IMR-90 (cell line): ENCODE data around the gene CHSY3. TPM values are rescaled to one million over a fixed set of nuclear protein-coding genes. Genes with fewer than 3 reads are reported as not detected.

Experiments
- ATAC-seq: fragments of 200-7000 bp; cut with Tn5 transposase; 2 replicates; pipeline ENCODE4 v1.9.1; 2020; ENCODE audit warnings: low read depth, mild to moderate bottlenecking, moderate library complexity
- BruUV-seq: library from RNA; stranded (reverse); fragments of 400-500 nt; replicated peaks from 2 replicates; lab custom pipeline; 2021; lab: Mats Ljungman, UMichigan
- CTCF ChIA-PET: fragments of 300-600 bp; formaldehyde crosslinking; extraction: SDS; loops from one replicate; lab custom pipeline; 2021; ENCODE audit warnings: antibody characterized with exemption; lab: Yijun Ruan, JAX
- POLR2A ChIA-PET: fragments of 300-600 bp; sonication (Branson Sonifier 250); formaldehyde crosslinking; loops from one replicate; lab custom pipeline; 2022; ENCODE audit warnings: antibody characterized with exemption; ENCODE audit not compliant: unreplicated experiment; lab: Charles Lee
- DNase-seq: peaks from one replicate; pipeline ENCODE4 v3.0.0; 2013
- H2AFZ ChIP-seq: replicated peaks from 2 replicates; pipeline ENCODE3; 2013; ENCODE audit warnings: low read length, mild to moderate bottlenecking; ENCODE audit not compliant: poor library complexity
- H2AK5ac ChIP-seq: 2 replicates; pipeline ENCODE4 v1.6.1; 2013; ENCODE audit warnings: low read depth, low read length, inconsistent platforms
- H2AK9ac ChIP-seq: replicated peaks from 2 replicates; pipeline ENCODE3; 2013; ENCODE audit warnings: mild to moderate bottlenecking, low read depth, low read length, moderate library complexity; ENCODE audit not compliant: poor library complexity
- H2BK120ac ChIP-seq: 2 replicates; pipeline ENCODE4 v1.6.1; 2013; ENCODE audit warnings: low read depth, low read length, inconsistent platforms
- H2BK15ac ChIP-seq: 3 replicates; pipeline ENCODE4 v1.6.1; 2013; ENCODE audit warnings: low read depth, low read length, inconsistent platforms
- H2BK20ac ChIP-seq: 2 replicates; pipeline ENCODE4 v1.6.1; 2013; ENCODE audit warnings: low read depth, mild to moderate bottlenecking, inconsistent platforms, low read length, moderate library complexity
- H2BK5ac ChIP-seq: 2 replicates; pipeline ENCODE4 v1.6.1; 2013; ENCODE audit warnings: mild to moderate bottlenecking, low read depth, low read length, inconsistent platforms; ENCODE audit not compliant: poor library complexity, severe bottlenecking
- H3K14ac ChIP-seq: replicated peaks from 2 replicates; pipeline ENCODE4 v1.6.1; 2013; ENCODE audit warnings: low read depth, low read length, inconsistent platforms
- H3K18ac ChIP-seq: 2 replicates; pipeline ENCODE4 v1.6.1; 2013; ENCODE audit warnings: low read depth, low read length, control low read depth
- H3K23ac ChIP-seq: 2 replicates; pipeline ENCODE4 v1.6.1; 2013; ENCODE audit warnings: low read depth, low read length, inconsistent platforms
- H3K27ac ChIP-seq: 2 replicates; pipeline ENCODE4 v1.5.1; 2013; ENCODE audit warnings: mild to moderate bottlenecking, control low read depth, low read length; ENCODE audit not compliant: insufficient read depth
- H3K27me3 ChIP-seq: 2 replicates; pipeline ENCODE4 v1.6.1; 2013; ENCODE audit warnings: low read length; ENCODE audit not compliant: control insufficient read depth, insufficient read depth
- H3K36me3 ChIP-seq: 2 replicates; pipeline ENCODE4 v1.6.1; 2013; ENCODE audit warnings: low read length, mixed read lengths; ENCODE audit not compliant: control insufficient read depth, insufficient read depth
- H3K4ac ChIP-seq: 2 replicates; pipeline ENCODE4 v1.6.1; 2013; ENCODE audit warnings: low read depth, low read length, inconsistent platforms
- H3K4me1 ChIP-seq: 2 replicates; pipeline ENCODE4 v1.6.1; 2013; ENCODE audit warnings: low read length, mixed read lengths; ENCODE audit not compliant: control insufficient read depth, insufficient read depth
- H3K4me2 ChIP-seq: 2 replicates; pipeline ENCODE4 v1.6.1; 2013; ENCODE audit warnings: low read depth, mild to moderate bottlenecking, control low read depth, low read length, moderate library complexity
- H3K4me3 ChIP-seq: 2 replicates; pipeline ENCODE4 v1.5.1; 2013; ENCODE audit warnings: low read depth, mild to moderate bottlenecking, control low read depth, low read length, moderate library complexity; ENCODE audit not compliant: insufficient read depth
- H3K56ac ChIP-seq: 2 replicates; pipeline ENCODE4 v1.6.1; 2013; ENCODE audit warnings: low read length, inconsistent platforms; ENCODE audit not compliant: insufficient read depth; ENCODE audit errors: extremely low read depth
- H3K79me1 ChIP-seq, 2 experiments: 2 replicates each; pipeline ENCODE4 v1.6.1; 2013; ENCODE audit warnings: low read length in 2 of 2, inconsistent platforms in 1 of 2, low read depth in 1 of 2
- H3K9ac ChIP-seq: 2 replicates; pipeline ENCODE4 v1.6.1; 2013; ENCODE audit warnings: low read depth, low read length, control low read depth
- H3K9me1 ChIP-seq: 2 replicates; pipeline ENCODE4 v1.6.1; 2013; ENCODE audit warnings: low read length, inconsistent platforms; ENCODE audit not compliant: insufficient read depth
- H3K9me3 ChIP-seq: 2 replicates; pipeline ENCODE4 v1.6.1; 2013; ENCODE audit warnings: low read length; ENCODE audit not compliant: control insufficient read depth, insufficient read depth
- H4K20me1 ChIP-seq: 2 replicates; pipeline ENCODE4 v1.6.1; 2013; ENCODE audit warnings: low read length, inconsistent platforms; ENCODE audit not compliant: insufficient read depth
- H4K5ac ChIP-seq: 2 replicates; pipeline ENCODE4 v1.6.1; 2013; ENCODE audit warnings: mild to moderate bottlenecking, low read depth, low read length, control low read depth
- H4K8ac ChIP-seq, 2 experiments: 2 replicates each; pipeline ENCODE4 v1.6.1; 2013; ENCODE audit warnings: low read depth in 2 of 2, low read length in 2 of 2, control low read depth in 1 of 2, inconsistent platforms in 1 of 2
- H4K91ac ChIP-seq: 2 replicates; pipeline ENCODE4 v1.6.1; 2013; ENCODE audit warnings: low read depth, low read length, inconsistent platforms; ENCODE audit not compliant: insufficient read depth
- BHLHE40 ChIP-seq: fragments of 150-350 bp; IDR thresholded peaks from 2 replicates; pipeline ENCODE4 v1.6.1; 2016; ENCODE audit warnings: mild to moderate bottlenecking, low read depth, low read length
- CEBPB ChIP-seq: IDR thresholded peaks from 2 replicates; pipeline ENCODE4 v1.6.1; 2012; ENCODE audit warnings: low read depth, low read length, improper control_type of control experiment
- CHD1 ChIP-seq: IDR thresholded peaks from 2 replicates; pipeline ENCODE4 v1.6.1; 2012; ENCODE audit warnings: low read depth, low read length, improper control_type of control experiment
- CTCF ChIP-seq: conservative IDR thresholded peaks from 2 replicates; pipeline ENCODE4 v1.5.1; 2012; ENCODE audit warnings: mild to moderate bottlenecking, low read depth, low read length, improper control_type of control experiment
- FOS ChIP-seq: fragments of 150-350 bp; IDR thresholded peaks from 2 replicates; pipeline ENCODE4 v1.6.1; 2016; ENCODE audit warnings: low read depth, low read length
- MAFK ChIP-seq: IDR thresholded peaks from 2 replicates; pipeline ENCODE4 v1.6.1; 2012; ENCODE audit warnings: low read depth, low read length, improper control_type of control experiment
- MAZ ChIP-seq: IDR thresholded peaks from 2 replicates; pipeline ENCODE4 v1.6.1; 2012; ENCODE audit warnings: low read depth, mild to moderate bottlenecking, low read length, improper control_type of control experiment, moderate library complexity, borderline replicate concordance
- MXI1 ChIP-seq: IDR thresholded peaks from 2 replicates; pipeline ENCODE4 v1.6.1; 2012; ENCODE audit warnings: low read depth, mild to moderate bottlenecking, low read length, moderate library complexity, borderline replicate concordance
- NFE2L2 ChIP-seq: fragments of 150-350 bp; IDR thresholded peaks from 2 replicates; pipeline ENCODE4 v1.6.1; 2016; ENCODE audit warnings: low read depth, mild to moderate bottlenecking, low read length
- POLR2A ChIP-seq: IDR thresholded peaks from 2 replicates; pipeline ENCODE4 v1.6.1; 2012; ENCODE audit warnings: mild to moderate bottlenecking, low read depth, low read length
- RAD21 ChIP-seq: IDR thresholded peaks from 2 replicates; pipeline ENCODE4 v1.6.1; 2012; ENCODE audit warnings: low read length, improper control_type of control experiment
- RCOR1 ChIP-seq: IDR thresholded peaks from 2 replicates; pipeline ENCODE4 v1.6.1; 2012; ENCODE audit warnings: mild to moderate bottlenecking, low read length, improper control_type of control experiment; ENCODE audit not compliant: insufficient replicate concordance
- RFX5 ChIP-seq: IDR thresholded peaks from 2 replicates; pipeline ENCODE4 v1.8.0; 2012; ENCODE audit warnings: low read depth, mild to moderate bottlenecking, low read length, moderate library complexity
- SMC3 ChIP-seq: fragments of 150-350 bp; IDR thresholded peaks from 2 replicates; pipeline ENCODE4 v1.6.1; 2016; ENCODE audit warnings: low read depth, mild to moderate bottlenecking, antibody characterized with exemption, low read length, moderate library complexity
- dilution Hi-C: fragments of 300-500 bp; cut with HindIII; formaldehyde crosslinking; loops from one replicate; pipeline ENCODE4 v1.14.3; 2018; ENCODE audit warnings: low sequenced_read_pairs; ENCODE audit not compliant: unreplicated experiment
- in situ Hi-C: fragments of 300-500 bp; cut with MboI; formaldehyde crosslinking; loops from 3 replicates; pipeline ENCODE4 v1.14.3; 2019; ENCODE audit warnings: low sequenced_read_pairs, inconsistent platforms, mixed read lengths
- intact Hi-C: fragments of 100-400 bp; cut with micrococcal nuclease; formaldehyde crosslinking; loops from 2 replicates; pipeline ENCODE4 v1.10.0; 2022
- polyA plus RNA-seq, 3 experiments: library from polyadenylated mRNA; depleted of rRNA; stranded (reverse); fragments of >200 nt; gene quantifications; 2 replicates each; pipeline ENCODE4 v1.2.3, GENCODE V29; 2012; ENCODE audit warnings: low replicate concordance in 1 of 3
- total RNA-seq: library from RNA; depleted of rRNA; stranded (reverse); fragments of >200 nt; gene quantifications from 2 replicates; pipeline ENCODE4 v1.2.3, GENCODE V29; 2012
- TF ChIP-seq, protein P1 (sequence below): fragments of 150-350 bp; IDR thresholded peaks from 2 replicates; pipeline ENCODE4 v1.6.1; 2017; ENCODE audit warnings: mild to moderate bottlenecking, antibody characterized with exemption, low read length, low read depth
- TF ChIP-seq, protein P2 (sequence below): fragments of 150-350 bp; IDR thresholded peaks from 2 replicates; pipeline ENCODE4 v1.6.1; 2016; ENCODE audit warnings: low read depth, mild to moderate bottlenecking, low read length, moderate library complexity, borderline replicate concordance

CHSY3 gene
- total and polyA plus RNA-seq, 2 of the 4 experiments (the other 2 are of a cell fraction): 0.62 to 1.3 TPM

DNA sequence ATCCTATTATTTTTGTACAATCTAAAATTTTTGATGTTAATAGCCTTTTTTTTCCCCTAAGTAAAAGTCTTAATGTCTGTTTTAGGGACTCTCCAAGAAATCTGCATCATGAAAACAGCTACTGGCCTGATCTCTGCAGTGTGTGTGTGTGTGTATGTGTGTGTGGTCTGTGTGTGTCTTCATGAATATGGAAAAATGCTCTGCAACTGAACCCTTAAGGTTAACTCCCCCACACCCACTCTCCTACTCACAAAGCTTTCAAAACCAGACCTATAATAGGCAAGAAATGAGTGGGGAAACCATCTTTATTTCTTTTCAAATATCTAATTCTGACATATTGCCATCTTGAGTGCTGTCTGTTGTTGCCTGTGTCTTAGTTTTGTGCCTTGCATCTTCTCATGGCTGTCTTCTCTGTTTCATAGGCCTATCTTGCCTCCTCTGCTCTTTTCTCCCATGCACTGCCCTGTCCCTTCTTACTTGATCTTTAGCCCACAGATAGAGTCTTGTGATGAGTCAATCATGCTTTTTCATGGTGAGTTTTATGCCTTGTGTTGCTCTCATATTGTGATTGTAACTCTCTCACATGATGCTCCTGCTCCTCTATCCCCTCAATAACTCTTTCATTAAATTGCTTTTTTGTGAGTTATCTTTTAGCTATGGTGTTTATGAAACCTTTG lies 68.3 kb downstream of the CHSY3 start:
- no peak overlapping the region for H3K4me2 ChIP-seq
- no peak for ATAC-seq
- no peaks in the 10 kb centered on the region for H3K79me1 ChIP-seq
- H2BK20ac ChIP-seq: no peak overlapping the region
- in situ Hi-C loops: no loop called here
- no peaks in the 10 kb centered on the region for H3K36me3 ChIP-seq
- no peak overlapping the region for H4K8ac ChIP-seq
- POLR2A ChIA-PET: no interaction called here
- H3K23ac ChIP-seq: no peak overlapping the region
- H3K56ac ChIP-seq: no peak overlapping the region
- no TSS peak for BruUV-seq
- H2BK120ac ChIP-seq: no peak overlapping the region
- no peak overlapping the region for H3K18ac ChIP-seq
- H3K4me1 ChIP-seq: no peaks in the 10 kb centered on the region
- H4K5ac ChIP-seq: no peak overlapping the region
- no peak overlapping the region for H2BK15ac ChIP-seq
- TF ChIP-seq MXI1: no peak
- TF ChIP-seq POLR2A: no peak
- no peak for TF ChIP-seq SMC3
- TF ChIP-seq RFX5: no peak
- TF ChIP-seq NFE2L2: no peak
- TF ChIP-seq, protein P1, sequence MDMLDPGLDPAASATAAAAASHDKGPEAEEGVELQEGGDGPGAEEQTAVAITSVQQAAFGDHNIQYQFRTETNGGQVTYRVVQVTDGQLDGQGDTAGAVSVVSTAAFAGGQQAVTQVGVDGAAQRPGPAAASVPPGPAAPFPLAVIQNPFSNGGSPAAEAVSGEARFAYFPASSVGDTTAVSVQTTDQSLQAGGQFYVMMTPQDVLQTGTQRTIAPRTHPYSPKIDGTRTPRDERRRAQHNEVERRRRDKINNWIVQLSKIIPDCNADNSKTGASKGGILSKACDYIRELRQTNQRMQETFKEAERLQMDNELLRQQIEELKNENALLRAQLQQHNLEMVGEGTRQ: no peak
- no peak for TF ChIP-seq MAZ
- TF ChIP-seq CTCF: no peak
- TF ChIP-seq RAD21: no peak
- TF ChIP-seq CHD1: no peak
- no peak for TF ChIP-seq BHLHE40
- TF ChIP-seq RCOR1: no peak
- TF ChIP-seq MAFK: no peak
- TF ChIP-seq, protein P2, sequence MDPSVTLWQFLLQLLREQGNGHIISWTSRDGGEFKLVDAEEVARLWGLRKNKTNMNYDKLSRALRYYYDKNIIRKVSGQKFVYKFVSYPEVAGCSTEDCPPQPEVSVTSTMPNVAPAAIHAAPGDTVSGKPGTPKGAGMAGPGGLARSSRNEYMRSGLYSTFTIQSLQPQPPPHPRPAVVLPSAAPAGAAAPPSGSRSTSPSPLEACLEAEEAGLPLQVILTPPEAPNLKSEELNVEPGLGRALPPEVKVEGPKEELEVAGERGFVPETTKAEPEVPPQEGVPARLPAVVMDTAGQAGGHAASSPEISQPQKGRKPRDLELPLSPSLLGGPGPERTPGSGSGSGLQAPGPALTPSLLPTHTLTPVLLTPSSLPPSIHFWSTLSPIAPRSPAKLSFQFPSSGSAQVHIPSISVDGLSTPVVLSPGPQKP: no peak
- TF ChIP-seq FOS: no peak
- TF ChIP-seq CEBPB: no peak
- no peaks in the 10 kb centered on the region for H3K27me3 ChIP-seq
- H3K27ac ChIP-seq: no peak overlapping the region
- CTCF ChIA-PET: interaction anchor here (0.5 kb wide), 1 partner anchor 550 kb away, joined by 3 read pairs; no protein-coding TSS in a partner anchor
- no peak overlapping the region for H2AK9ac ChIP-seq
- H3K14ac ChIP-seq: no peak overlapping the region
- H2AK5ac ChIP-seq: no peak overlapping the region
- DNase-seq: no peak
- dilution Hi-C loops: no loop called here
- no peak overlapping the region for H2BK5ac ChIP-seq
- no peaks in the 10 kb centered on the region for H3K9me1 ChIP-seq
- no peak overlapping the region for H4K91ac ChIP-seq
- H3K9ac ChIP-seq: no peak overlapping the region
- intact Hi-C loops: no loop called here
- H3K4ac ChIP-seq: no peak overlapping the region
- no peaks in the 10 kb centered on the region for H3K9me3 ChIP-seq
- H4K20me1 ChIP-seq: no peaks in the 10 kb centered on the region
- no peak overlapping the region for H2AFZ ChIP-seq
- no peak overlapping the region for H3K4me3 ChIP-seq
